HG02678 (cell line): ENCODE results near the gene ERBB4.

Experiments
- ATAC-seq: cut with Tn5 transposase; IDR thresholded peaks from one replicate; pipeline ENCODE4 v1.9.1; 2021; ENCODE audit warnings: mild to moderate bottlenecking, moderate library complexity; ENCODE audit not compliant: unreplicated experiment

The ERBB4 gene

GRCh38 chr2:212428681-212429478 lies 109.7 kb downstream of the ERBB4 start:
- no peak for ATAC-seq

DNA sequence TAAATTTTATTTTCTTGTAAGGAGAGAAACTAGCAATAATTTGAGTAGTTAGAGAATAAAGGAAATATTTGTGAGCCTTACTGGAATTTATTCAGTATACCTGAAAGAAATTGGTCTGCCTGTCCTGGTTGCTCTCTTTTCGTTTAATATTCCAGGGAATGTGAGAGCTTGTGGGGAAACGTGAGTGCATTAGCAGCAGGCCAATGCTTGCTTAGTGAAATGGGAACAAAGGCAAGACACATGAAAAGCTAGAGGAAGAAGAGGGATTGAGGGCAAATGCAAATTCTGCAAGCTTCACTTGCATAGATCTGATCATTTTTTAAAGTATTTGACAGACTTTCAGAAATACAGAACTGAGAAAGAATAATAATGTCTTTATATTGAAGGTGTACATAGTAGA lies 111.0 kb downstream of the ERBB4 start:
- no peak for ATAC-seq

DNA sequence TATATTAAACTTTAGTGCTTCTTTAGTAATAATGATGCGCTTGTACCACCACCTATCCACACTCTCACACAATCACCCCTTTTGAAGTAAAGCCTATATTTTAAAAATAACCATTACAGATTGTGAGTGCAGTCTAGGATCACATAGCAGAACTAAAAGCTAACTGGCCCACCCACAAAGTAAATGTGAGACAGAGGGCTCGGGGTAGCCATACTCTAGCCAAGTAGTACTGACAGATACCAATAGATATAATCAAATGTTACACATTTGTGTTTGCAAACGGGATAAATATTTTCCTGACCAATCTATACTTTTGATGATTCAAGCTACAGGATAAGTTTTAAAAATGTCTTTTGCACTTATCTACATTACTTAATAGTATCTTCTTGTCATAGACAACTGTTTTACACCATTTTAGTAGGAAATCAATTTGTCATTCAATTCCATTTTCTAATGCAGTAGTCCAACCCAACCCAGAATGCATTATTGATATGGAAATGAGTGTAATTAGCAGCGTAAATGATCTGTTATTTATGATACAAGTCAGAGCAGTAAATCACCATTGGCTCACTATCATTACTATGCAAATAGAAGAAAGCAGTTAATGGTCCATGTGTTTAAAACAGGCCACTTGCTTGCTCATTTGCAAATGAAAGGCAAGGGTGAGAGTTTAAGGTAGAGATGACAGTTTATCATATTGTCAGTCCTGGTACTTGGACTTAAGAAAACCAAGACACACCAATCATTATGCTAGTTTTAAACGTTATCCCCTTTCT lies 111.8 kb downstream of the ERBB4 start:
- ATAC-seq: no peak

DNA sequence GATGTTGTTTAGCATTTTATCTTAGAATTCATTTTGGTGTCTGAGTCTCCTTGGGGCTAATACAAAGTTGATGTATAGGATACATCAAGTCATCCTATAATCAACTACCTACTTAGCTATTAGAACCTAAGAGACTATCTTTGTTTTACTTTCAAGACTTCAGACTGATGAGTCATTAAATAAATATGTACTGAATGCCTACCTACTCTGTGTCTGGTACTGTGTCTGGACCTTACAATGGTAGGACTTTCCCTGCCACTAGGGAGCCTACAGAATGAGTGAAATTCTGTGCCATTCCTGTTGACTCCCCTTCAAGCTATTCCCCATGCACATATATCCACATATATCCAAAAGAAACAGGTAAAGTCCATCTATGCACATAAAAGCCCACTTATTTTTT lies 114.5 kb downstream of the ERBB4 start:
- no peak for ATAC-seq

DNA sequence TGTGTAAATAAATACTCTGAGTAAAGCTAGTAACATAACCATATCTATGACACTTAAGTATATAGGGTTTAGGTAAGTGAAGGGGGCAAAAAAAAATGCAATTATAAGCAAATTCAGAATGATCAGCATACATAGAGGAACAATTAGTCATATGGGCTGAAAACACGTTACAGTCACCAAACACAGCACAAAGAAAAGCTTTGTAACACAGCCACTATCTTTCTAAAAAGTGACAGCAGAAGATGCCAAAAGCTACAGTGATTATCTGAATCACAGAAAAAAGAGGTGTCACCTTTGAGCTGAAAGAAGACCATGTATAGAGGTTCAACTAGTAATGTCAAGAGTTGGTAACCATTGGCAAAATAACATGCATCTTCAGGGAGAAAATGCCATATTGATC lies 115.5 kb downstream of the ERBB4 start:
- no peak for ATAC-seq

DNA sequence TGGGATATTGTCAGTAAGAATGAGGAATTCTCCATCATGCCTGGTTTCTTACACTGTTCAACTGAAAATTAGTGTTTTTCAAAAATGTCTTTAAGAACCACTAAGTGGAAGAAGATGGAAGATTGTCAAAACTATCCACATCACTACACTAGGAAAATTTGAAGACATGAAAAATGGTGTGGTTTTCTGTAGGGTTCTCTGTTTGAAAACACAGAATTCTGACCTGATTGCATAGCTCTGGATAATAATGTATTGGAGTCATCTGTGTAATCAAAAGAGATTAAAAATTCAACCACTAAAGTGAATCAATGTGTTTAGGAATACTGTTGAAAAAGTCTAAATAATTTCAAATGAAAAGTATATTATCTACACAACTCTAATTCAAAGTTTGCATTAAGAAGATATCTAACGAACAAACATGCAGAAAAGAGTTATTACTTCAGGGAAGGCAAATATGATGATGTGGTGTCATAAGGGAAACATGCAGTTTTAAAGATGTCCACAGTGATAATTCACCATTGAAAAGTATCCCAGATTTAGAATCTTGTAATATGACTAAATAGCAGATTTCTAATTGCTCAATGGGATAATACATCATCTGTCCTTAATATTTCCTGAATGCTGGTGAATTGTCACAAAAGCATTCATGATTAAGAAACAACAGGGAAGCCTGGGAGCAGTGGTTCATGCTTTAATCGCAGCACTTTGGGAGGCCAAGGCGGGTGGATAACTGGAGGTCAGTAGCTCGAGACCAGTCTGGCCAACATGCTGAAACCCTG lies 116.9 kb downstream of the ERBB4 start:
- no peak for ATAC-seq

DNA sequence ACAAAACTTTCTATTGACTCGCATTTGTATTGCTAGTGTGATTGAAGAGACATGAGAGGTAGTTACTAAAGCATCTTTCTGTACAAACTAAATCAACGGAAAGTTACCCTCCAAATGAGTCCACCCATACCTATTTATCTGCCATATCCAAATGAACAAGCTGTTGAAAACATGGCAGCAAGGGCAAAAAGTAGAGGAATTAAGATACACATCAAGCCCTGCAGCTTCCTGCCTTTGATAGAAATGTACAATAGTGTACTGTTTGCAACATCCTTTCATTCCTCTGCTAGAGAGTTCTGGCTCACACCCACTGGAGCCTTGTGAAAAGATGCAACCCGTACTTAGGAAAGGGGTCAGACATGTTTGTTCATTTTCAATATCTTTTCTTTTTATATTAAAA lies 122.5 kb downstream of the ERBB4 start:
- no peak for ATAC-seq

DNA sequence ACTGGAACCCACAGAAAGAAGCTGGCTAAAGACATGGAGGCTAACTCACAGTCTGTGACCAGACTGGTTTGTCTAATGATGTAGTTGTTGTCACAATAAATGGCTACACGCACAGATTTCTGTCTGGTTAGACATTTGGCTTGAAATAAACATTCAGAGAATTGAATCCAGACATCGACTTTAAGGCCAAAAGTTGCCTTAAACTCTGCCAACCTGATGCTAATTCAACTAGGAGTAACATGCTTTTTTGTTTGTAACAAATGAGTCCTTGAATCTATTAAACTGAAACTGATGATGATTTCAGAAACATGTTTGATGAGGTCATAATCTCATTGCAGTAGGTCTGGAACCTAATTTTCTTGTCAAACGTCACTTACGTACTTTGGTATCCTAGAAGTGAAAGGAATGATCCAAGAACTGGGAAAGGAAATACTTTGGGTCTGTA lies 123.8 kb downstream of the ERBB4 start:
- ATAC-seq: no peak

GRCh38 chr2:212409560-212409959 lies 129.0 kb downstream of the ERBB4 start:
- no peak for ATAC-seq

- no peak for ATAC-seq
Measured at GRCh38 chr2:212408524-212408923, 130.1 kb downstream of the ERBB4 start.

GRCh38 chr2:212406716-212407115 lies 131.9 kb downstream of the ERBB4 start:
- ATAC-seq: no peak

DNA sequence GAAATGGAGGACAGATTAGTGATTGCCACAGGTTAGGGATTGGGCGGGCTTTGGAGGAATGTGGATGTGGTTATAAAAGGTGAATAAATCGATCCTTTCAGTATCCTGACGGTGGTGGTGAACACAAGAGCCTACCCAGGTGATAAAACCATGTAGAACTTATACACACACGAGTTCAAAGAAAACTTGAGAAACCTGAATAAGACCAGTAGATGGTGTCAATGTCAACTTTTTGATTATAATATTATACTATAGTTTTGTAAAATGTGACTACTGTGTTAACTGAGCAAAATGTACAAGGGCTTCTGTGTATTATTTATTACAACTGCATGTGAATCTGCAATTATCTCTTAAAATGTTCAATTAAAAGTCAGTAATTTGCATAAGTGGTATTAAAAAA lies 136.3 kb downstream of the ERBB4 start:
- no peak for ATAC-seq

DNA sequence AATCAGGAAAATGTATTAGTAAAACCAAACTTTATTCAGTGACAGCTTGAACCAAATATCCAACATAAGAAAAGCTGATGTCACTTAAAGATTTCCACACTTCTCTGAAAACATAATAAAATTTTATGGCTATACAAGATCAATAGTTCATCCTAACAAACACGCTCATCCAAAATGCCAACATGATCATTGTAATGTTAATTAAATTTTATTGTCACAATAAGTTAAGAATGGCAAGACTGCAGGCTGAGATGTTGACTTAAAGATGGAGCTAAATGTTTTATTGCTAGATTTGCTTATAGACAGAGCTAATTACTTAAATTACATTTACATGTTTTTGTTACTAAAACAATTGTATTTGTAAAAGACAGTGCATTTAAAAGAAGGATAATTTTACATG lies 140.3 kb downstream of the ERBB4 start:
- no peak for ATAC-seq

- ATAC-seq: no peak
Measured at GRCh38 chr2:212392544-212392943, 146.1 kb downstream of the ERBB4 start.

DNA sequence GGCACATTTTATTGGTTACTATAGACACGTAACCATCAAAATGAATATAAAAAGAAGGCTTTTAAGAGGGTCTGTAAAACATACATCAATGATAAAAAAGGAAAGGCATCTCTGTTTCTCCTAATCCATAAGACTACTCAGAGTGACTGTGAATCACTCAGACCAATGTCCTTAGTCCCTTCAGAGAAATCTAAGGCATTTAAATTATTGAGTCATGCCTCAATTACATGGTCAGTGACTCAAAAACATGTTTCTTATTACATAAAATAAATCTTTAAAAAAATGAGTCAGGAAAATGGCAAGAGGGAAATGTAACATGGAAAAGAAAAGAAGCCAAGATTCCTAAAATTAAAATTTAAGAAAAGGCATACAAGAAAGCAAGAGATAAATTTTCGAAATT lies 146.6 kb downstream of the ERBB4 start:
- no peak for ATAC-seq

DNA sequence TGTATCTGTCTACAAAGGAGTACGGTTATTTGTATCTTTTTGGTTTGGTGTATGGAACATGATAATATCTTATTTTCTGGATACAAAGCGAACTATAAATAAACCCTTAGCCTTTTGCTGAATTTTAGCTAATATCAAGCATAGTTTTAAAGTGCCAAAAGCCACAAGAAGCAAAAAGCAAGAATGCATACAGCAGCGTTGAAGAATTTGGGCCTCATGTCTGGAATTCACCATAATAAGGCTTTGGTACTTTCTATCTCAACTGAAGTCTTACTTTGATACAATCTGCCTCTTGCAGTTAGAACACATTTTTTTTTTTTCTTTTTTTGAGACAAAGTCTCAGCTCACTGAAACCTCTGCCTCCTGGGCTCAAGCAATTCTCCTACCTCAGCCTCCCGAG lies 151.5 kb downstream of the ERBB4 start:
- ATAC-seq: no peak

DNA sequence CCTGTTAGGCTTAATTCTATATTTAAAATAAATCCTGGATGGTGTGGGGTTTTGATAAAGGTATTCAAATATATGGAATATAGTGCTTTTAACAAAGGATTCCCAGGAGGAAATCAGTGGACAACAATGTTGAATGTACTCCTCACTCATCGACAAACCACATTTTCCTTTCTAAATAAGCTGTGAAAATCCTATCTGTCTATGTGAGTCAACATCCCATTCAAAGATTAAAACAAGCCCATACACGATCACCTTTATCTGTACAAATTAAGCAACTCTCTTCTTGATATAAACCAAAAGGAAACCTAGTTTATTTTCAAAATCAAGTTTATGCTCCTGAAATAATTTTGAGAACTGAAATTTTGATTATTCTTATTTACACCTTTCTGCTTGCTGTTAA lies 153.4 kb downstream of the ERBB4 start:
- ATAC-seq: no peak

DNA sequence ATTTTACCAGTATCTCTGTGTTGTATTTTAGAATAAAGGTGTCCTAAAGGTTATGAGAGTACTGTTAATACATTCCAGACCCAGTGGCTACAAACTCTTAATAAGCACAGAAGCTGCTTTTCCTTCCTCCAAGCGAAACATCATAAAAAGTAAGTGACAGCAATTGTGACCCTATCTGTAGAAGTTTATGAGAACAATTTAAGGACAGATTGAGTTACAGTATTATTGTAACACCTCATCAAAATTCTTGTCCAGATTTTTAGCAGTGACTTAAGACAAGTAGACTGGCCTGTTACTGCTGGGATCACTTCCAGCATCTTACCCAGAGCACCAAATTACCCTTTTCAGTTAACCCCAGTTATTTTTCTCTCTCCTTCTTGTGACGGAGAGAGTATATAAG lies 154.6 kb downstream of the ERBB4 start:
- no peak for ATAC-seq

DNA sequence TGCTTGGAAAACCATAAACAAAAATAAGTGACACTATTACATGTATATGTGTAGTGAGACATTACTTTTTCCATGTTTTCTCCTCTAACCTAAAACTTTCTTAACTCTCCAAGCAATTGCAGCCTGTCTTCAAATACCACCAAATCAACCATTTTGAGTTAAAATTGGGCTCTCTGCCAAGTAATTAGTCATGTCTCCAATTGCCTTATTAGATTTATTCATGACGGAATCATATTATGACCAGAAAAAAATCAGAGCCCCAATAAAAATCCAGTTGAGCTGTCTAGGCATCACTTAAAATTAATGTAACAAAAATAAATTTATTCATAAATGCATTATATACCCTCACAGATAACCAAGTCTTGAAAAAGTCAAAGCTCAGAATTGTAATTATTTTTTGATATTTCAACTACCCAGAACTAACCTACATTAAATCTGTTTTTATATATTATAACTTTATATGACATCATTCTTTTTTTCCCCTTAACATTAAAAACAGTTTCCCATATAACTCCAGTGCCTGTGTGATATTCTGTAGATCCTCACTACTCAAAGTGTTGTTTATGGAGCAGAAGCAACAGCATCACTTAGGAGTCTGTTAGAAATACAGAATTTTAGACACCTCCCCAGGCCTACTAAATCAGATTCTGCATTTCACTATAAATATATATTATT lies 157.0 kb downstream of the ERBB4 start:
- ATAC-seq: no peak

GRCh38 chr2:212379103-212379502 lies 159.5 kb downstream of the ERBB4 start:
- no peak for ATAC-seq

GRCh38 chr2:212367431-212367830 lies 171.2 kb downstream of the ERBB4 start:
- ATAC-seq: no peak
